Liver (tissue), 9 donors: Measurements from ENCODE around the gene FKRP. TPM values are rescaled to one million over a fixed set of nuclear protein-coding genes. Genes with fewer than 3 reads are reported as not detected.
A peak's percentile ranks its signal among the peaks of the same experiment; 100 is the strongest.

Source experiments
- DNase-seq: peaks from one replicate; pipeline ENCODE4 v3.0.0-alpha.2; 2017; ENCODE audit warnings: low spot score
- H3K27ac ChIP-seq, 2 donors: one replicate each; pipeline ENCODE4 v1.7.0; 2013; ENCODE audit warnings: inconsistent platforms in 2 of 2, low read length in 2 of 2, control low read depth in 1 of 2, low read depth in 1 of 2, mild to moderate bottlenecking in 1 of 2
- H3K27me3 ChIP-seq, 4 donors: one replicate each; pipeline versions ENCODE4 v1.6.1 to v1.7.0; 2013; ENCODE audit warnings: low read length in 3 of 4, inconsistent platforms in 1 of 4, mild to moderate bottlenecking in 1 of 4, moderate library complexity in 1 of 4; ENCODE audit not compliant: control insufficient read depth in 4 of 4, insufficient read depth in 4 of 4
- H3K36me3 ChIP-seq, 4 donors: one replicate each; pipeline versions ENCODE4 v1.6.1 to v1.7.0; 2013; ENCODE audit warnings: low read length in 3 of 4, mild to moderate bottlenecking in 3 of 4, low read depth in 1 of 4, moderate library complexity in 1 of 4; ENCODE audit not compliant: control insufficient read depth in 4 of 4, insufficient read depth in 3 of 4
- H3K4me1 ChIP-seq, 4 donors: one replicate each; pipeline versions ENCODE4 v1.6.1 to v1.7.0; 2013; ENCODE audit warnings: low read length in 3 of 4, mild to moderate bottlenecking in 3 of 4, moderate library complexity in 1 of 4; ENCODE audit not compliant: control insufficient read depth in 4 of 4, insufficient read depth in 4 of 4
- H3K4me3 ChIP-seq, 3 donors: one replicate each; pipeline versions ENCODE4 v1.6.1 to v1.7.0; 2013; ENCODE audit warnings: low read length in 3 of 3, control low read depth in 1 of 3, low read depth in 1 of 3, mild to moderate bottlenecking in 1 of 3
- H3K9ac ChIP-seq, 2 donors: one replicate each; pipeline ENCODE4 v1.7.0; 2013; ENCODE audit warnings: low read length in 2 of 2, mild to moderate bottlenecking in 2 of 2, moderate library complexity in 2 of 2, control low read depth in 1 of 2, low read depth in 1 of 2
- H3K9me3 ChIP-seq, 4 donors: one replicate each; pipeline versions ENCODE4 v1.6.1 to v1.7.0; 2013; ENCODE audit warnings: low read length in 3 of 4; ENCODE audit not compliant: control insufficient read depth in 4 of 4
- FOXA1 ChIP-seq: IDR thresholded peaks from 2 replicates; pipeline ENCODE4 v1.6.1; 2016; ENCODE audit warnings: antibody characterized with exemption
- GABPA ChIP-seq, 2 donors: IDR thresholded peaks in 1 of 2; conservative IDR thresholded peaks in 1 of 2; 2 replicates each; pipeline ENCODE4 v1.6.1; 2016; ENCODE audit warnings: antibody characterized with exemption in 2 of 2, mild to moderate bottlenecking in 1 of 2, moderate library complexity in 1 of 2
- HNF4G ChIP-seq: IDR thresholded peaks from 2 replicates; pipeline ENCODE4 v1.6.1; 2016; ENCODE audit warnings: antibody characterized with exemption
- JUND ChIP-seq, 2 donors: IDR thresholded peaks; 2 replicates each; pipeline ENCODE4 v1.6.1; 2016; ENCODE audit warnings: antibody characterized with exemption in 2 of 2
- NR2F2 ChIP-seq: IDR thresholded peaks from 2 replicates; pipeline ENCODE4 v1.6.1; 2016; ENCODE audit warnings: antibody characterized with exemption
- RAD21 ChIP-seq, 2 donors: IDR thresholded peaks; 2 replicates each; pipeline ENCODE4 v1.6.1; 2016; ENCODE audit warnings: antibody characterized with exemption in 2 of 2, mild to moderate bottlenecking in 2 of 2
- RXRA ChIP-seq, 2 donors: IDR thresholded peaks; 2 replicates each; pipeline ENCODE4 v1.6.1; 2017 to 2018; ENCODE audit warnings: antibody characterized with exemption in 2 of 2, mild to moderate bottlenecking in 1 of 2
- TAF1 ChIP-seq: conservative IDR thresholded peaks from 2 replicates; pipeline ENCODE4 v1.6.1; 2016; ENCODE audit warnings: antibody characterized with exemption, mild to moderate bottlenecking
- YY1 ChIP-seq: IDR thresholded peaks from 2 replicates; pipeline ENCODE4 v1.6.1; 2016; ENCODE audit warnings: antibody characterized with exemption, mild to moderate bottlenecking
- WGBS: extraction: QIAGEN DNeasy Blood & Tissue Kit; methylation state at CpG from one replicate; pipeline ENCODE4 v1.1.7; 2013; 5-methylcytosine and 5-hydroxymethylcytosine counted together
- polyA plus RNA-seq, 2 donors: library from polyadenylated mRNA; stranded (reverse) in 1 of 2; unstranded in 1 of 2; fragments of 200-250 nt in 1 of 2; fragments of >200 nt in 1 of 2; fragmentation: Nextera tagmentation in 1 of 2; extraction: Ambion mirVana in 1 of 2; gene quantifications; one replicate each; pipeline versions ENCODE4 v1.2.1 to v1.2.3, GENCODE V29; 2013 to 2015
- total RNA-seq, 2 donors: library from RNA; depleted of rRNA; stranded (reverse); fragments of >200 nt; gene quantifications; one replicate each; pipeline ENCODE4 v1.2.3, GENCODE V29; 2014
- TF ChIP-seq, protein P1 (sequence below): fragments of 150-350 bp; IDR thresholded peaks from 2 replicates; pipeline ENCODE4 v1.5.1; 2017; ENCODE audit warnings: improper control_type of control experiment, low read depth, low read length; ENCODE audit not compliant: missing input control
- TF ChIP-seq, protein P2 (sequence below): IDR thresholded peaks from 2 replicates; pipeline ENCODE4 v1.6.1; 2016; ENCODE audit warnings: antibody characterized with exemption
- TF ChIP-seq, protein P3 (sequence below): IDR thresholded peaks from 2 replicates; pipeline ENCODE4 v1.6.1; 2016; ENCODE audit warnings: antibody characterized with exemption, mild to moderate bottlenecking
- TF ChIP-seq, protein P4 (sequence below): IDR thresholded peaks from 2 replicates; pipeline ENCODE4 v1.6.1; 2016; ENCODE audit warnings: antibody characterized with exemption
- donor health status: healthy.
- donor health status: healthy.
- donor health status: healthy.
- donor health status: healthy.
- donor health status: healthy.

The FKRP gene, protein sequence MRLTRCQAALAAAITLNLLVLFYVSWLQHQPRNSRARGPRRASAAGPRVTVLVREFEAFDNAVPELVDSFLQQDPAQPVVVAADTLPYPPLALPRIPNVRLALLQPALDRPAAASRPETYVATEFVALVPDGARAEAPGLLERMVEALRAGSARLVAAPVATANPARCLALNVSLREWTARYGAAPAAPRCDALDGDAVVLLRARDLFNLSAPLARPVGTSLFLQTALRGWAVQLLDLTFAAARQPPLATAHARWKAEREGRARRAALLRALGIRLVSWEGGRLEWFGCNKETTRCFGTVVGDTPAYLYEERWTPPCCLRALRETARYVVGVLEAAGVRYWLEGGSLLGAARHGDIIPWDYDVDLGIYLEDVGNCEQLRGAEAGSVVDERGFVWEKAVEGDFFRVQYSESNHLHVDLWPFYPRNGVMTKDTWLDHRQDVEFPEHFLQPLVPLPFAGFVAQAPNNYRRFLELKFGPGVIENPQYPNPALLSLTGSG
- total RNA-seq (10 to 100 TPM in 1 of 2 donors, 1 to 10 TPM in 1; 7.5 to 11.1 TPM), polyA plus RNA-seq (1 to 10 TPM; 2.5 to 8.8 TPM)

DNA sequence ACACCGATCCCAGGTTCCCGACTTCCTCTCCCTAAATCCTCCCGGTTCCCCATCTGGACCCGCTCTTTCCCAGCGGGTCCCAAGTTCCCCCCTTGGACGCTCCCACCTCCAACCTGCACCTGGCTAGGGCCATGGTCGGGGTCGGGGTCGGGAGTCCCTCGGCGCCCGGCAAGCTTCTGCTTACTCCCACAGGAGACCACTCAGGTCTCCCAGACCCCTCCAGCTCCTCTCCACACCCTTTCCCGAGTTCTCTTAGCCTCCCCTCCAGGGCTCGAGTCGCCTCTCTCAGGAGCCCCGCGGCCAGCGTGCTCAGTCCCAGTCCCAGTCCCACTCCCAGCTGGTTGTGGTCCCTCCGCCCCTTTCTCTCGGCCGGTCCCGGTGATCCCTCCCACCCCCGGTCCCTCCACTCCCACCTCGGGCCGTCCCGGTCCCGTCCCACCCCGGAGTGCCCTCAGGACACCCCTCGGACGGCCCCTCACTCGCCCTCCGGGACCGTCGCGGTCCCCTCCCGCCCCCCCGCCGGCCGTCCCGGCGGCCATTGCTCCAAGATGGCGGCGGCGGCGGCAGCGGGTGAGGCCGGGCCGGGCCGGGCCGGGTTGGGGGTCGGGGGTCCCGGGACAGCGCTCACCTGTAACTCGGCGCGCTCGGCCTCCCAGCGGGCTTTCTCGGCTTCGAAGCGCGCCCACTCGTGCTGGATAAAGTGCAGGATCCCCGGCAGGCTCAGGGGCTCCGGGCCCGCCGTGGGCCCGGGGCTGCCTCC lies at the start of gene FKRP:
FKRP (plus strand) TSS at position 537 of the 760 bp plus-strand sequence. CDS start 9,394 bp downstream, outside the sequence.
- under 1% methylated on average over 68 of the region's 68 CpGs for whole genome bisulfite sequencing
- peak within 1 kb of the TSS; percentile 66 to 73 for H3K27ac ChIP-seq
- H3K4me3 ChIP-seq = peak within 1 kb of the TSS; percentile 92 to 96 (median 95)
- H3K27me3 ChIP-seq = no peaks in the 10 kb centered on the region
- no peak for TF ChIP-seq NR2F2
- TF ChIP-seq YY1 = peak; percentile 91
- TF ChIP-seq, protein P1, sequence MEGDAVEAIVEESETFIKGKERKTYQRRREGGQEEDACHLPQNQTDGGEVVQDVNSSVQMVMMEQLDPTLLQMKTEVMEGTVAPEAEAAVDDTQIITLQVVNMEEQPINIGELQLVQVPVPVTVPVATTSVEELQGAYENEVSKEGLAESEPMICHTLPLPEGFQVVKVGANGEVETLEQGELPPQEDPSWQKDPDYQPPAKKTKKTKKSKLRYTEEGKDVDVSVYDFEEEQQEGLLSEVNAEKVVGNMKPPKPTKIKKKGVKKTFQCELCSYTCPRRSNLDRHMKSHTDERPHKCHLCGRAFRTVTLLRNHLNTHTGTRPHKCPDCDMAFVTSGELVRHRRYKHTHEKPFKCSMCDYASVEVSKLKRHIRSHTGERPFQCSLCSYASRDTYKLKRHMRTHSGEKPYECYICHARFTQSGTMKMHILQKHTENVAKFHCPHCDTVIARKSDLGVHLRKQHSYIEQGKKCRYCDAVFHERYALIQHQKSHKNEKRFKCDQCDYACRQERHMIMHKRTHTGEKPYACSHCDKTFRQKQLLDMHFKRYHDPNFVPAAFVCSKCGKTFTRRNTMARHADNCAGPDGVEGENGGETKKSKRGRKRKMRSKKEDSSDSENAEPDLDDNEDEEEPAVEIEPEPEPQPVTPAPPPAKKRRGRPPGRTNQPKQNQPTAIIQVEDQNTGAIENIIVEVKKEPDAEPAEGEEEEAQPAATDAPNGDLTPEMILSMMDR = no peak
- no peak for TF ChIP-seq TAF1
- TF ChIP-seq RAD21 (IDR thresholded peaks at IDR 0.05) = no peak
- TF ChIP-seq, protein P2, sequence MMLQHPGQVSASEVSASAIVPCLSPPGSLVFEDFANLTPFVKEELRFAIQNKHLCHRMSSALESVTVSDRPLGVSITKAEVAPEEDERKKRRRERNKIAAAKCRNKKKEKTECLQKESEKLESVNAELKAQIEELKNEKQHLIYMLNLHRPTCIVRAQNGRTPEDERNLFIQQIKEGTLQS = no peak
- H3K36me3 ChIP-seq = peaks cover 0 to 2% (median under 1%) of the 10 kb centered on the region in 4 donors
- H3K4me1 ChIP-seq = peaks cover 10 to 34% (median 18%) of the 10 kb centered on the region in 4 donors
- DNase-seq = peak; percentile 59
- H3K9ac ChIP-seq = peak within 1 kb of the TSS; percentile 41 to 82
- no peaks in the 10 kb centered on the region for H3K9me3 ChIP-seq

DNA sequence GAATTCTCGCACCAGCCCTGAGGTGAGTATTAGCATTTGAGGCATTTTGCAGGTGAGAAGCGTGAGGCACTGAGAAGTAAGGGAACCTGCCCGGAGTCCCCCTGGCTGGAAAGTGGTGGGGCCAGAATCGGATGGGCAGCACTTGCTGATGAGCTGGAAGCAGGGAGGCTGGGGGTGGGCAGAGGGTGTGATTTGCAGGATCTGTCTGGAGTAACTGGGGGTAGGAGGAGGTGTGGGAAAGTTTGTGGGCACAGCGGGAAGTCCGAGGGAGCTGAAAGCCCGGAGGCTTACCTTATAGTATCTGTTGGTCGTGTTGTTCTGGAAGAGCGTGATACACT lies 49.0 kb upstream of the FKRP start:
- TF ChIP-seq HNF4G (no peak), FOXA1 (no peak), RXRA (IDR thresholded peaks at IDR 0.05) (no peak), GABPA (IDR thresholded peaks at IDR 0.05 in 1 of 2, conservative IDR thresholded peaks at IDR 0.05 in 1 of 2) (no peak), JUND (IDR thresholded peaks at IDR 0.05) (no peak), TAF1 (no peak)
- TF ChIP-seq, protein P3, sequence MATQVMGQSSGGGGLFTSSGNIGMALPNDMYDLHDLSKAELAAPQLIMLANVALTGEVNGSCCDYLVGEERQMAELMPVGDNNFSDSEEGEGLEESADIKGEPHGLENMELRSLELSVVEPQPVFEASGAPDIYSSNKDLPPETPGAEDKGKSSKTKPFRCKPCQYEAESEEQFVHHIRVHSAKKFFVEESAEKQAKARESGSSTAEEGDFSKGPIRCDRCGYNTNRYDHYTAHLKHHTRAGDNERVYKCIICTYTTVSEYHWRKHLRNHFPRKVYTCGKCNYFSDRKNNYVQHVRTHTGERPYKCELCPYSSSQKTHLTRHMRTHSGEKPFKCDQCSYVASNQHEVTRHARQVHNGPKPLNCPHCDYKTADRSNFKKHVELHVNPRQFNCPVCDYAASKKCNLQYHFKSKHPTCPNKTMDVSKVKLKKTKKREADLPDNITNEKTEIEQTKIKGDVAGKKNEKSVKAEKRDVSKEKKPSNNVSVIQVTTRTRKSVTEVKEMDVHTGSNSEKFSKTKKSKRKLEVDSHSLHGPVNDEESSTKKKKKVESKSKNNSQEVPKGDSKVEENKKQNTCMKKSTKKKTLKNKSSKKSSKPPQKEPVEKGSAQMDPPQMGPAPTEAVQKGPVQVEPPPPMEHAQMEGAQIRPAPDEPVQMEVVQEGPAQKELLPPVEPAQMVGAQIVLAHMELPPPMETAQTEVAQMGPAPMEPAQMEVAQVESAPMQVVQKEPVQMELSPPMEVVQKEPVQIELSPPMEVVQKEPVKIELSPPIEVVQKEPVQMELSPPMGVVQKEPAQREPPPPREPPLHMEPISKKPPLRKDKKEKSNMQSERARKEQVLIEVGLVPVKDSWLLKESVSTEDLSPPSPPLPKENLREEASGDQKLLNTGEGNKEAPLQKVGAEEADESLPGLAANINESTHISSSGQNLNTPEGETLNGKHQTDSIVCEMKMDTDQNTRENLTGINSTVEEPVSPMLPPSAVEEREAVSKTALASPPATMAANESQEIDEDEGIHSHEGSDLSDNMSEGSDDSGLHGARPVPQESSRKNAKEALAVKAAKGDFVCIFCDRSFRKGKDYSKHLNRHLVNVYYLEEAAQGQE = no peak
- TF ChIP-seq, protein P2 = no peak
- TF ChIP-seq, protein P4, sequence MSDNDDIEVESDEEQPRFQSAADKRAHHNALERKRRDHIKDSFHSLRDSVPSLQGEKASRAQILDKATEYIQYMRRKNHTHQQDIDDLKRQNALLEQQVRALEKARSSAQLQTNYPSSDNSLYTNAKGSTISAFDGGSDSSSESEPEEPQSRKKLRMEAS = no peak
- no peak for DNase-seq
- Histone ChIP-seq H3K4me1 (no peaks in the 10 kb centered on the region), H3K4me3 (no peak overlapping the region), H3K9me3 (no peaks in the 10 kb centered on the region), H3K36me3 (peaks cover 10 to 81% (median 51%) of the 10 kb centered on the region in 4 donors), H3K9ac (no peak overlapping the region), H3K27me3 (no peaks in the 10 kb centered on the region), H3K27ac (no peak overlapping the region)
- 87% methylated on average over 9 of the region's 9 CpGs for WGBS
